ENCODE measurements around the gene USP16.
"Not testable (repeated sequence)": the region's sequence is repeated elsewhere in the genome, so short reads cannot be mapped to it uniquely, and the experiment has no call there.

USP16 gene

DNA sequence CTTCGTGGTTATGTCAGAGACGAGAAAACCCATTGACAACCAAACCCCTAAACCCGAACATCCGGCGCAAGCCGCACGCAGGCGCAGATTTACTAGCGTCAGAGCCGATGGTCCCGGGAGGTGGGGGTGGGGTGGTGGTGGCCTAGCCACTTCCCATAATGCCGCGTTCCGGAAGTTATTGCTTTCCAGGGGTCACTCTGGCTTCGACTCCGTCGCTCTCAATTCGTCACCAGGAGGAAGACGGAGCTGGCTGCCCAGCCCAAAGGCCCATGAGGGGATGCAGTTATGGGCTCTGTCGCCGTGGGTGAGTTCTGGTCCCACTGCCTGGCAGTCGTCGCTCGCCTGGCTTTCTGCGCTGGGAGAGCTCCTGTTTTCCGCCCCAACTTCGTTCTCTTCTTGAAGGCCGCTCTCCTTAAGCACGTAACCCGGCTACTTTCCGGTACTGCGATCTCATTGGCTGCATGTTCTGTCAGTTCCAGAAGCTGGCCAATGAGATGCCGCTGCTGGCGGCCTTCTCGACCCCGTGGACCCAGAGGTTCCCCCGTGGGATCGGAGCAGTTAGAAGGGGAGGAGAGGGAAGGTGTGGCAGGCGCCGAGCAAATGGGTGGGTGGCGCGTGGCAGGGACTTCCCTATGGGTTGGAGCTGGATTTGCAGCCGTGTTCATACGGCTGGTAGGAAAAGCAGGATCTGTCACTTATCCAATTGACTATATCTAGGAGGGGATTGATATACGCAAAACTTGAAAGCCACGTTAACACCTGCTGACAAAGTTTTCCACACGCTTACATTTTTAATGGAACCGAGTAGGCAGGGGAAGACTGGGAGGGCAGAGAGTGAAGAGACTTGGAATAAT, at the start of gene USP16:
USP16 (plus strand) TSS at position 195 of the 854 bp plus-strand sequence. CDS start 3,246 bp downstream, outside the sequence.
- no peak for FAIRE-seq

DNA sequence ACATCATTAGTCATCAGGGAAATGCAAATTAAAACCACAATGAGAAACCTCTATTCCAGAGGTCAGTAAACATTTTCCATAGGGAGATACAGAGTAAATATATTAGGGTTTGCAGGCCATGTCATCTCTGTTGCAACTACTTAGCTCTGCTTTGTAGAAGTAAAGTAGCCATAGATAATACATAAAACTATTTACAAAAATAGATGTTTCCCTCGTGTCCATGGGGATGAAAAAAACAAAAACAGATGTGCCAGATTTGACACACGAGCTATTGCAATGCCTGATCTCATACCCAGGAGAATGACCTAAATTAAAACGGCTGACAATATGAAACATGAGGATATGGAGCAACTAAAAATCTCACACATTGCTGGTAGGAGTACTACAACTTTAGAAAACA, 49.1 kb upstream of the USP16 start:
- FAIRE-seq, result no peak

DNA sequence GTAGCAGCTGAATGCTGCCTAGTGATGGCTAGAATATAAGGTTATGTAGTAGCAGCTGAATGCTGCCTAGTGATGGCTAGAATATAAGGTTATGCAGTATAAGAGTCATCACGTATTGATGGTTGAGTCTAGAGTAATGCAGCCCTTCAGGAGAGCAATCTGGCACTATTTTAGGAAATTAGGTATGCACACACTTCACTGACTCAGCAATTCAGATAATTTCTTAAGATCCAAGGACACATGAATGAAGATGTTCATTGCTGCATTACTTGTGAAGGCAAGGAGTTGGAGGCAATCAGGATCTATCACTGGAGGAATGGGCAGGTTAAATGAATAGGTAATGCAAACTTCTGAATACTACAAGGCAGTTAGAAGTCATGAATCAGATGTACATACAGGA, 45.4 kb upstream of the USP16 start:
- FAIRE-seq, result no peak

DNA sequence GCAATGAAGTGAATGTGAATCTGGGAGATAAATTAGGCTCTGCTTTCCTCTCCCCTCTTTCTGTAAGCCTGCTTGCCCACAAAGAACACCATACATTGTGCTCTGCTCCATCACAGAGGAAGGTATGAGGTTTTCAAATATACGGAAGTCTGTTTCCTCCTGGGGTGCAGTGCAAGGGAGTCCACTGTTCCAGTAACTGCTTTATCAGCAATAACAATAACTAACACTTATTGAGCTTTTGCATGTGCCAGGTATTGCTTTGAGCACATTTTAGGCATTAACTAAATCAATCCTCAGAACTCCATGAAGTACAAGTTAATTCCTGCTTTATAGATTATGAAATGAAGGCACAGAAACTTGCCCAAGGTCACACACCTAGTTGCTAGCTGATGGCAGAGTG, 41.8 kb upstream of the USP16 start:
- FAIRE-seq, result no peak

DNA sequence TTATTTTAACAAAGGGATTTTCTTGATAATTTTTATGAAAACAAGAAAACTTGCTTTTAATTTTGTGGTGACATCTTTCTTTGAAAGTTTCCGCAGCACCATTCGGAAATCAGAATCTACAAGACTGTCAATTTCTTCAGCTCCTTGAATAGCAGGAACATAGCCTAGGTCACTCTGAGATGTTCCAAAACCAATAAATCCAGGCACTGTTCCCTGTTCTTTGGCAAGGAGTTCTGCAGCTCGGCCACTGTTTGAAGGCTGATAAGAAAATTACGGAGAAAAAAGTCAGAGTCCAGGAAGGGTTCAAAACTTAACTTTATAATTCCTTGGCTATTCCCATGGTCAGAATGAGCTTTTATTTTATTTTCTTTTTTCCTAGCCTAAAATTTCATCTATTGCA, 37.8 kb upstream of the USP16 start:
- no peak for FAIRE-seq

DNA sequence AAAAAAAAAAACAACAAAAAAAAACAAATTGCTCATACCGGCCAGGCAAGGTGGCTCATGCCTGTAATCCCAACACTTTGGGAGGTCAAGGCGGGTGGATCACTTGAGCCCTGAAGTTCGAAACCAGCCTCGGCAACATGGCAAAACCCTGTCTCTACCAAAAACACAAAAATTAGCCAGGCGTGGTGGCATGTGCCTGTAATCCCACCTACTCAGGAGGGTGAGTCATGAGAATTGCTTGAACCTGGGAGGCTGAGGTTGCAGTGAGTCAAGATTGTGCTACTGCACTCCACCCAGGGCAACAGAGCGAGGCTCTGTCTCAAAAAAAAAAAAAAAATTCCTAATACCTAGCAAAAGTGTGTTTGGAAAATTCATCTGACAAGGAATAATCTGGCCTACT, 36.3 kb upstream of the USP16 start:
- FAIRE-seq, result not testable (repeated sequence)

DNA sequence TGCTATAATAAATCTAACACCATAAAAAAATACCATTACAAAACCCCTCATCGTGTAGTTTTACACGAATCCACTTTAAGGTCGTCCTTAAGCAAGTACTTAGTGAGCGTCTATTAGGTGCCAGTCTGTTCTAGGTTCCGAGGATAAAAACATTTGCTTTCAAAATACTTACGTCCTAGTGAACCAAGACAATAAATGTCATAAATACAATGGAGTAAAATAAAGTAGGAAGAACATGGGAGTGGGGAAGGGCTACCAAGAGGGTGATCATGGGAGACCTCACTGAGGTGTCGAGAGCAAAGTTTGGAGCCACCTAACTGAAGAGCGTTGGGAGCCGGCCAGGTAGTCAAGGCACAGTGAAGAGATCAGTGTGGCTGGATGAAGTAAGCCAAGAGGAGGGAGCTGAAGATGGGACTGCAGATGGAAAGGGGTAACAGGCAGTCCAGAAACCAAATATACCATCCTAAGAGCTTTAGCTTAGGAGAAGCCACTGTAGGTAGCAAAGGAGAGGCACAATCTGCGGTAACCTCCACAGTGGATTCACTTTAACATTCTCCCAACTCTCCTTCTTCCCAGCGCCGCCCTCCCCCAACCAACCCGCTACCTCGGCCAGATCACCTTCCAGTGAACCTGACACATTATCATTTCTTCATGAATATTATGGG, 32.5 kb upstream of the USP16 start:
- no peak for FAIRE-seq

DNA sequence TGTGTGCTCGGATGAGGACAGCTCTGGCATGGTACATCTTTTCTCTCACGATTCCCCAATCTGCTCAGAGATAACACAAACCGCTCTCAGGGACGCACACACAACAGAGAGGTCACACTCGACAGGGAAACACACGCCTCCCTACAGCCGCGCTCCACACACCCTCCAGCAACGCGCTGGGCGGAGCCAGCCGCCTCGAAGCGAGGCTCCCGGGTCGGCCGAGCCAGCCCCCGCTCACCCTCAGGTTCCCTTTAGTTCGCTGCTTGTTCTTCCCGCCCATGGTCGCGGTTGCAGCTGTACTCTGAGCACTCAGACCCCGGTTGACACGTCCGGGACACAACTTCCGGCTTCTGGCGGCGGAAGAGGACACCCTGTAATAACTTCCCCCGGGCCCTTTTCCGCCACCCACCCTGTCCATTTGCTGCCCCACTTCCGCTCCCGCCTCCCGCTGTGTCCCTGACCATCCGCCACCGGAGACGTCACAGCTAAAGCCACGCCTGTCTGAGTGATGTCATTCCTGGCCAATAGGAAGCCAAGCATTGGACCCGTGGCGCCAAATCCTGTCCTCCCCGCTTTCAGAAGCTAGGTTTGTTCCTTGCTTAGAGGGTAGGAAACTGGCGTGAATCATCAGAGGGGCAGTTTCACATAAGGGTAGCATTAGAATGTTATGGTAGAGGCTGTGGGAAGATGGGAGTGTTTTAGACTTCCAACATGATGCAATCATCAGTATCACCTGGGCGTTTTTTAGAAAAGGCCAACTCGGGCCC, 31.8 kb upstream of the USP16 start, which contains the start of gene LTN1:
LTN1 (minus strand) TSS at position 352 of the 767 bp plus-strand sequence; CDS start at position 280, 72 bp downstream.
- no peak for FAIRE-seq

DNA sequence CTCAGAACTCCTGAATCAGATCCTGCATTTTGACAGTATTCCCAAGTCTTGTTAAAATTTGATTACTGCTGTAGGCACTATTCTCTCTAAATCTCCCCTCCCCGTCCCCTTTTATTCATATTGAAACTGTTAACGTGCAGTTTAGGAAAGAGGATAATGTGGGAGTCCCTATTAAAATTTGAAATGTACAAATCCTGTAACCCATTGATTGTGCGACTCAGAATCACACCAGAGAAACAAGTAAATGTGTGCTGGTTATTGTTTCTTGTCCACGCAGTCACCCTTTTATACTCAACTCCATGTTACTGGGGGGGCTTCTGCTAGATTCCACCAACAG, 31.2 kb upstream of the USP16 start:
- FAIRE-seq, result no peak

DNA sequence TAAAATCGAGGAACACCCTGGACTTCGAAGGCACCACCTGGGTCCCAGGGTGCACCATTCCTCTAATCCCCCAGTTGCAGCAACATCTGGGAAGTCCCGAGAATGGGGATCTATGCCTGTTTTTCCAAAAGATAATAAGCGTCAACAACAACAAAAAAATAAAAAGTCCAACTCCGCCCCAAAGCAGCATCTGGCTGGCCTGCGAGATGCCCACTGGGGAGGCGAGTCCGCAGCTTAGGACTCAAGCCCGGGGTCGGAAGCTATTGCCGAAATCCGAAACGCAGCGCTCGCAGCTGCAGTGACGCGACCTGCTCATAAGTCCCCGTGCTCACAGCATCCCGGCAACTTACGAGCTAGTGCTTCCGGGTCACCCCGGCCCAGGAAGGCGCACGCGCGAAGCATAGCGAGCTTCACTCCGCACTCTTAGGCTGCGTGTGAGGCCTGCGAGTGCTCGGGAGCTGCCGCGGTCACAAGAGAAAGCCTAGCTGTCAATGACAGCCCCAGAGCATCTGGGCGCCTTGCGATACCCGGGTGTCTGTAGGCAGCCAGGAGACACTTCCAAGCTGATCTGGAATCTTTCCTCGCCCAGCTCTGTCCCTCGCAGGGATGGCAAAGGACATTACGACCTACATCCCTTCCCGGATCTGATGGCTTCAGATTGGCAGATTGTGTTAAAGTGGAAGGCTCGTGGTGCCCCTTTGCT, 21.9 kb upstream of the USP16 start:
- FAIRE-seq, result peak; percentile 58

DNA sequence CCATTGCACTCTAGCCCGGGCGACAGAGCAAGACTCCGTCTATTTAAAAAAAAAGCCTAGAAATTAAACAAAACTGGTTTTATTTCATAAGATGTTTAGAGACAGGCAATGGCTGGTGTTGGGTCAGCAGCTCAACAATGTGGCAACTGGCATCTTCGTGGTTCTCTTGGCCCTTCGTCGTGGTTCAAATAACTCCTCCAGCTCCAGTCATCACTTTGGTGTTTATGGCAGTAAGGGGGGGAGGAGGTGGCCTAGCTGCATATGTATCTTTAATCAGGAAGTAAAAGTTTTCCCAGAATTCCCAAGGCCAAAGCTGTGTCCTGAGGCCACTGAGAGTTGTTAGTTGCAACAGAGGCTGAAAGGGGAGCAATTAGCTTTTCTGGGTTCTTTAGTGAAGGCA, 18.8 kb upstream of the USP16 start:
- FAIRE-seq, result no peak

DNA sequence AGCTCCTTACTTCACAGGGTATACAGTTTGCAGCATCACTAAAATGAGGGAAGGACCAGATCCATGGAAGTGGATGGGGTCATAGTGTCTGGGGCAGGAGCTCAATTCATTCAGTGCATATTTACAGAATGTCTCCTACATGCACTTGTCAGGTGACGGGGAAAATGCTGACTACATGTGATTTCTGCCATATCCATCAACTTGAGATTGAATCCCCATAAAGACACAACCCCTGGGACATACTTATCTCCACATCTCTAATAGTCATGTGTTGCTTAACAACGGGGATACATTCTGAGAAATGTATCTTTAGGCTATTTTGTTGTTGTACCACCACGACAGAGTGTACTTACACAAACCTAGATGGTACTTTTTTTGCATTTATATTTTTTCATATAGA, 17.3 kb upstream of the USP16 start:
- no peak for FAIRE-seq

DNA sequence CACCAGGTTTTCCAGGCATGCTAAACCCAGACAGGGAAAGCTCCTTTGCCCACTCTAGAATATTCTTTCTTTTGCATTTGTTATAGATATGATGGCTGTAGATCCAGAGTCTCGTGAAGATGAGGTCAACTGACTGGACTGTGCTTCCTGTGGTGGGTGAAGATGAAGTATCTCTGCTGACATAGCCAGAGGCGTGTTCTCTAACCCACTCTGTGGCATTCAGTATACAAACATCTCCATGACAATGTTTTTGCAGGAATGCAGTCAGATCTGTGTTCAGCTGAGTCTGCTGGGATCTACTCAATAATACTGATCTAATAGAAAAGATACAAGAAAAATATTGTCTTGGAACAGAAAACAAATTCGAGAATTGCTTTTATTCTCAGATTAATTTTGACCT, 16.7 kb upstream of the USP16 start:
- no peak for FAIRE-seq

DNA sequence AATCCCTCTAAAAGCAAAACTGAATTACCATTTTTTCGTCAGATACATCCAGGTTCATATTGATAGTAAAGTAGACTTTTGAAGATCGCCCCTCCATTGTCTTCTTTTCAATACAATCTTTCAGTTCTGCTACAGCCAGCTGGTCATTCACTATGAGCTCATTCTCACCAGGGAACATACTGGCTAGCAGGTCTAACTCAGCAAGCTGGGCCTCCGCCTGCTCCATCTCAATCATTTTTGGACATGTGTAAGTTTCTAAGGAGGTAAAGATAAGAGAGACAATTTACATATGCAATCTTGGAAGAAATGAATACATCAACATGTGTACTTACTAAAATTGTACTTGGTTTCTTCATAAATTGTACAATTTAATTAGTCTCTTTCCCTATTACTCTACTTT, 16.1 kb upstream of the USP16 start:
- no peak for FAIRE-seq

DNA sequence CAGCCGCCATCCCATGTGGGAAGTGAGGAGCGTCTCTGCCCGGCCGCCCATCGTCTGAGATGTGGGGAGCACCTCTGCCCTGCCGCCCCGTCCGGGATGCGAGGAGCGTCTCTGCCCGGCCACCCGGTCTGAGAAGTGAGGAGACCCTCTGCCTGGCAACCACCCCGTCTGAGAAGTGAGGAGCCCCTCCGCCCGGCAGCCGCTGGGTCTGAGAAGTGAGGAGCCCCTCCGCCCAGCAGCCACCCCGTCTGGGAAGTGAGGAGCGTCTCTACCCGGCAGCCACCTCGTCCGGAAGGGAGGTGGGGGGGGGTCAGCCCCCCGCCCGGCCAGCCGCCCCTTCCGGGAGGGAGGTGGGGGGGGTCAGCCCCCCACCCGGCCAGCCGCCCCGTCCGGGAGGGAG, 13.2 kb upstream of the USP16 start:
- not testable (repeated sequence) for FAIRE-seq

DNA sequence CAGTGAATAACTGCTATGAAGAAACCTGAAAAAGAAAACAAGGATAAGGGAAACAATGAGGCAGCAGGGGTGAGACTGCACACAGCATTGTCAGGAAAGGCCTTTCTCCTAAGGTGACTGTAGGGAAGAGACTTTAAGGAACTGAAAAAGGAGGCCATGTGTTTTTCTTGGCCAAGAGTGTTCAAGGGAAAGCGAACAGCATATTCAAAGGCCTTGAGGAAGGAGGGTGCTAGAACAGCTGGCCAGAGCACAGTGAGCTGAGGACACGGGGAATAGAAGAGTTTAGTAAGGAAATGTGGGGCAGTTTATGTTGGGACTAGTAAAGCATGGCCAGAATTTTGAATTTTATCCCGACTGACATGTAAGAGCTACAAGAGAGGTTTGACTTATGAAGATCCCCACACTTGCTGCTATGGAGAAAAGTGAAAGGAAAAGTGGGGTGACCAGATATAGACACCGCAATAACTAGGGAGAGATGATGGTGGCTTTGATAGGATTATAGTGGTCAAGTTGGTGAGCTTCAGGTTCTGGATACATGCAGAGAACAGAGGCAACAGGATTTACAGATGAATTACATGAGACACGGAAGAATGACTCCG, 6.7 kb upstream of the USP16 start:
- FAIRE-seq, result no peak

DNA sequence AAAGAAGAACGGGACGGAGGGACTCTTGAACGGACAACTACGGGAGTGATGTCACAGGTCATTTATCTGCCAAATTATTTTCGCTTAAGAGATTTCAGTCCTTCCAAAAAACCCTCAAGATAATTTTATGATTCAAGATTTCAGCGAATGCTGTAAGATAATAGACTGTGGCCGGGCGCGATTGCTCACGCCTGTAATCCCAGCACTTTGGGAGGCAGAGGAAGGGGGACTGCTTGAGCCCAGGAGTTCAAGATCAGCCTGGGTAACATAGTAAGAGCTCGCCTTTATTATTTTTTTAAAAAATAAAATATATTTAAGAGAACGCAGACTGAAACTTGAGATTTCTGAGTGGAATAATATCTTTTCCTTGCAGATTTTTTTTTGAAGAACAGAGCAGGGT, 5.9 kb upstream of the USP16 start:
- no peak for FAIRE-seq

DNA sequence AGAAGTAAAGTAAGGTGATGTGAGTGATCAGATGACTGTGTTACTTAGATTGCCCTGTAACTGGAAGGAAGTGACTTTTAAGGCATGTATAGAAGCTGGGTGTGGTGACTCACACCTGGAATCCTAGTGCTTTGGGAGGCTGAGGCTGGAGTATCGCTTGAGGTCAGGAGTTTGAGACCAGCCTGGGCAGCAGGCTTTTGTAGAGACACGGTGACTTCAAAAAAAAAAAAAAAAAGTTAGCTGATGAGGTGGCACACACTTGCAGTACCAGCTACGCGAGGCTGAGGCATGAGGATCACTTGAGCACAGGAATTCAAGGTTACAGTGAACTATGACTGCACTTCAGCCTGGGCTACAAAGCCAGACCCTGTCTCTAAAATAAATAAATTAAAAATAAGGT, 2.3 kb upstream of the USP16 start:
- FAIRE-seq, result no peak

DNA sequence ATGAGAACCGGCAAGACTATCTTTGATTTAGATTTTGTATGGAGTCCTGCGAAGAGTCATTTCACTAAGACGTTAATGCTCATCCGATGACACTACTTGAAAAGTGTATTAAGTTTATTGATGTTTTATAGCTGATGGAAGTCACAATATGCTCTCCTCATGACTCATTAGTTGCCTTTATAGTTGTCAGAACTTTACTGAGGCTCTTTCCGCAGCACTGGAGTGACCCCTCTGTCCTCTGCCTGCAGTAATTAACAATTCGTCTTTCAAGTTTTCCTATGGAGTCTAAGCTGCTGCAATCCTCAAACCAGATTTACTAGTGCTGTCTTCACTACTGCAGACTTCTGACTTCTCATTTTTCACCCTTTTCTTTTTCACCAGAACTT, 853 bp downstream of the USP16 start:
- FAIRE-seq, result no peak

DNA sequence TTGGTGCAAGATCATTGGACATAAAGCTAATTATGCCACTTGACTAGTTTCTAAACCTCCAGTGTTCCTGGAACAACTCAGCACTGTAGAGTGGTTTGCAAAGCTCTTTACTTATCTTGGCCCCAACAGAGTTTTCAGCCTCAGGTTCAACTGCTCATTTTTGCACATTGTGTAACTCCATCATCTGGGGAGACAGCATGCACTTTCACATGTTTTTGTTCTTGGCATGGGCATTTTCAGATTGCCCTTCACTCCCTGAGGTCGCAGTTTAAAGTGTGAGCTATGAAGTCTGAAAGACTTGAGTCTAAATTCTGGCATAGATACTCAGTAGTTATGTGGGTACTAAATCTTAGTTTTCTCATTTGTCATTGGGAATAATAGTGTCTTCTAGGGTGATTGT, 5.1 kb downstream of the USP16 start:
- FAIRE-seq, result no peak

DNA sequence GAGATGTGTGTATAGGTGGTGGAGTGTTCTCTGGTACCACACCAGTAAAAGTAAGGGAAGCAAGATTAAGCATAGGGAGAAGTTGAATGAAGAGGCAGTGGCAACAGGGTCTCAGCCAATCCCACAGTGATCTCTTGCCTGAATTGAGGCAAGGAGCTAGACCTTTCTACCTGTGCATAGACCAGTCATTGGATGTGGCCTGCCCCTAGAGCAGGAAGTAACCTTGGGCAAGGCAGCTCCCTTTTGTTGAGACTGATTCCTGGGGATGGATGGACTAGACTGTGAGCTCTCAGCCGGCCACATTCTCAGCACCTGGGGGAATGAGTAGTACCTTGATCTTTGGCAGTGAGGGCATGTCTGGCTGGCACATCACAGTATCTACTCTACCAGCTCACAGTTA, 6.4 kb downstream of the USP16 start:
- FAIRE-seq, result no peak

DNA sequence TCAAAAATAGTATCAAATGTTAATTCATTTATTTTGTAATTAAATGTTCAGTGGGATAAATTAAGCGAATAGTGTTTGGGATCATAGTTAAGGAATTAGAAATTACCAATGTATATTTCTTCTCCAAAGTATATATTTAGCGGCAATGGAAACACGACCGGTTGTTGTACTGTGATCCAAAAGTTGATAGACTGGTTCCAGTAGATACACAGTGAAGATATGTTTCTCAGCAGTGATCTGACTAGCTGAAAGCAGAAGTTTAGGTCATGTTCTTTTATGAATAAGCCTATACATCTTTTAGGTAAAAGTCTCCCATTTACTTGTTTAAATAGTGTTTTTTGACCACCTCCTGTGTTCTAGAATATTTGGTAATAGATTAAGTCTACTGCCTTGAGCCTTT, 8.8 kb downstream of the USP16 start:
- FAIRE-seq, result no peak

DNA sequence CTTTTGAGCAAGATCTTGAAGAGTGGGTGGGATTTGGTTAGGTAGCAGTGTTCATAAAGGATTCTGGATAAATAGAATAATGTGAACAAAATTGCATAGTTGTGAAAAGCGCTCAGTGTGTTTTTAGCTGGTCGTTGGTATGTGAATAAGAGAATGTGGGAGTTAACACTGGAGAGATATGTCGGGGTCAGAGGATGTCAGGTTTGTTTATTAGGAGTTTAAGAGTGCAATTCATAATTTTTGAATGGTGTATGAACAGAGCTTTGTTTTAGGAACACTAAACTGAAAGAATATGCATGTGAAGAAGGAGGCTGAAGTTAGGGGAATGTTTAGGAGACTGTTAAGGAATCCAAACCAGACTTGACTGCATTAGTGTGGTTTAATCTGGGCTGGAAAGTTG, 9.4 kb downstream of the USP16 start:
- FAIRE-seq, result no peak
